GM20000 (cell line): ENCODE data around the gene UBC.
A peak's percentile ranks its signal among the peaks of the same experiment; 100 is the strongest.
"Not testable (repeated sequence)": the region's sequence is repeated elsewhere in the genome, so short reads cannot be mapped to it uniquely, and the experiment has no call there.

Experiments
- DNase-seq: peaks from one replicate; pipeline ENCODE4 v3.0.0; 2012; ENCODE audit warnings: low spot score
- CTCF ChIP-seq: IDR thresholded peaks from 2 replicates; pipeline ENCODE4 v1.5.1; 2012; ENCODE audit warnings: mild to moderate bottlenecking, control low read depth; ENCODE audit errors: extremely low read depth, missing control alignments

Gene UBC

GRCh38 chr12:124917135-124917840 lies 2.8 kb upstream of the UBC start:
- DNase-seq, result peak; percentile 76

GRCh38 chr12:124916374-124917134 lies 2.1 kb upstream of the UBC start:
- TF ChIP-seq CTCF, result no peak
- DNase-seq, result no peak

More at GRCh38 chr12:124917135-124917840, 2.8 kb upstream of the UBC start:
- no peak for TF ChIP-seq CTCF

GRCh38 chr12:124915239-124916236 lies 1.1 kb upstream of the UBC start:
- TF ChIP-seq CTCF, result no peak
- no peak for DNase-seq

GRCh38 chr12:124913474-124914391 lies 717 bp downstream of the UBC start:
- DNase-seq, result peak; percentile 65
- TF ChIP-seq CTCF, result peak; percentile 55

GRCh38 chr12:124912529-124913287 lies 1.7 kb downstream of the UBC start:
- not testable (repeated sequence) for DNase-seq

GRCh38 chr12:124911521-124911920 lies 2.9 kb downstream of the UBC start:
- DNase-seq, result not testable (repeated sequence)
